ENCODE measurements around the gene STUM.
"Not testable (repeated sequence)": the region's sequence is repeated elsewhere in the genome, so short reads cannot be mapped to it uniquely, and the experiment has no call there.

The STUM gene, protein sequence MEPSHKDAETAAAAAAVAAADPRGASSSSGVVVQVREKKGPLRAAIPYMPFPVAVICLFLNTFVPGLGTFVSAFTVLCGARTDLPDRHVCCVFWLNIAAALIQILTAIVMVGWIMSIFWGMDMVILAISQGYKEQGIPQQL

DNA sequence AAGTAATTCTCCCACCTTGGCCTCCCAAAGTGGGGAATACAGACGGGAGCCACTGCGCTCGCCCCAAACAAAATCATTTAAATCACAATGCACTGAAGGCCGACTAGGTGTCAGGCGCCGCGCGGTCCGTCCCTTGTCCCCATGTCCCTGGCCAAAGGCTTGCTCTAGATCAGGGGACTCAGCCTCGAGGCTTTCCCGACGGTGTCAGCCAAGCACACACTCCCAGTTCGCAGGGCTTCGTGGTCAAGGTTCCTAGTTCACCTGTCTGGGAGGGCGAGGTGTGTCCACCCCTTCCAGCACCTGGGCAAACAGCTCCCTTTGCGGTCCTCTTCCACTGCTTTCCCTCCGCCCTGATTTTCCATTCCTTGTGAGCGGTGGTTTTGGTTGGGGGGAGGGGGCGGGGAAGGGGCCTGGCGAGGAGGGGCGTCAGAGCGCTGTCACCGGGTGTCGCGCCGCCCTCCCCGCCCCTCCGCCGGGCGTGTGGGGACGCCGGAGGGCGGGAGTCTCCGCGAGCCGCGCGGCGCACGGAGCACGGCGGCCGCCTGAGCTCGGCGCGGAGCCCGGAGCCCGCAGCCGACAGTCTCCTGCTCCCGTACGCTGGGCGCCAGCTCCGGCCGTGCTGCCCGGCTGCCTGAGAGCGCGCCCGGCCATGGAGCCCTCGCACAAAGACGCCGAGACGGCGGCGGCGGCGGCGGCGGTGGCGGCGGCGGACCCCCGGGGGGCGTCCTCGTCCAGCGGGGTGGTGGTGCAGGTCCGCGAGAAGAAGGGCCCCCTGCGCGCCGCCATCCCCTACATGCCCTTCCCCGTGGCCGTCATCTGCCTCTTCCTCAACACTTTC lies at the start of gene STUM:
Gene STUM (plus strand): TSS at position 509 of the 838 bp plus-strand sequence. CDS start 141 bp downstream, at position 650.
- DNase-seq (ENCODE audit: extremely low read depth, low read depth), result no peak
- no peak for TF ChIP-seq CTCF (IDR thresholded peaks at IDR 0.05; ENCODE audit: low read depth, low read length, missing control alignments)
- H3K4me3 ChIP-seq (replicated peaks; ENCODE audit: low read depth, low read length), result no peak within 1 kb of the TSS

DNA sequence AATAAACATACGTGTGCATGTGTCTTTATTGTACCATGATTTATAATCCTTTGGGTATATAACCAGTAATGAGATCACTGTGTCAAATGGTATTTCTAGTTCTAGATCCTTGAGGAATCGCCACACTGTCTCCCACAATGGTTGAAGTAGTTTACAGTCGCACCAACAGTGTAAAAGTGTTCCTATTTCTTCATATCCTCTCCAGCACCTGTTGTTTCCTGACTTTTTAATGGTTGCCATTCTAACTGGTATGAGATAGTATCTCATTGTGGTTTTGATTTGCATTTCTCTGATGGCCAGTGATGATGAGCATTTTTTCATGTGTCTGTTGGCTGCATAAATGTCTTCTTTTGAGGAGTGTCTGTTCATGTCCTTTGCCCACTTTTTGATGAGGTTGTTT lies 48.9 kb upstream of the STUM start:
- H3K4me3 ChIP-seq (replicated peaks; ENCODE audit: low read depth, low read length); DNase-seq (ENCODE audit: extremely low read depth, low read depth): not testable (repeated sequence)

DNA sequence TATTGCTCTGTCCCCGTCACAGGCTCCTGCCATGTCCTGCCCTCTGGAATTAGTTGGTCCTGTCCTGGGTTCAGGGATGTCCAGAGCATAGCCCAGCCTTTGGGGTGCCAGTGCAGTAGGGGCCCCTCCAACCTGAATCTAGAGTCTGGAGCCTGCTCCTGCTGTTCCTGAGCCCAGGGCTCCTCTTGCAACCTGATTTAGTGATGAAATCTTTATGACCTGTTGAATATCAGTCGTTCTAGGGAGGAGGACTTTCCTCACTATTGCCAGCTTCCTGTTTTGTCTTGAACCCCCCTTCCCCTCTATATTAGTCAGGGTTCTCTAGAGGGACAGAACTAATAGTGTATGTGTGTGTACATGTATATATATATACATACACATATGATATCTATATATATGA lies 42.5 kb upstream of the STUM start:
- TF ChIP-seq CTCF (IDR thresholded peaks at IDR 0.05; ENCODE audit: low read depth, low read length, missing control alignments), result no peak
- DNase-seq (ENCODE audit: extremely low read depth, low read depth), result no peak
- H3K4me3 ChIP-seq (replicated peaks; ENCODE audit: low read depth, low read length), result no peak overlapping the region

GRCh38 chr1:226506921-226507320 lies 41.6 kb upstream of the STUM start:
- no peak for DNase-seq (ENCODE audit: extremely low read depth, low read depth)
- no peak for TF ChIP-seq CTCF (IDR thresholded peaks at IDR 0.05; ENCODE audit: low read depth, low read length, missing control alignments)
- no peak overlapping the region for H3K4me3 ChIP-seq (replicated peaks; ENCODE audit: low read depth, low read length)

DNA sequence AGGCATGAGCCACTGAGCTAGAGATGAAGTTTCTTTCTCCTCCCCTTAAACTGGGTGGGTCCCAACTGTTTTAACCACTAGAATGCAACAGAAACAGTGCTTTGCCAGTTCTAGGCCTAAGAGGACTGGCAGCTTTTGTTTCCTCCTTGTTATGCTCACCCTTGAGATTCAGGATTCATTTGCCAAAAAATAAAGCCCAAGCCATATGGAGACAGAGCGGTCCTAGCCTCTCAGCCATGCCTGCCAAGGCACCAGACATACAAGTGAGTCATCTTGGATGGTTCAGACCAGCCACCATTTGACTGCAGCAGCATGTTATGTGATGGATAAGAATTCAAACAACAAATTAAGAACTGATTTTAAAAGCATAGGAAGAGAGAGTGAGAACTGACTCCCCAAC lies 38.1 kb upstream of the STUM start:
- DNase-seq (ENCODE audit: extremely low read depth, low read depth), result peak; percentile 1
- no peak overlapping the region for H3K4me3 ChIP-seq (replicated peaks; ENCODE audit: low read depth, low read length)
- TF ChIP-seq CTCF (IDR thresholded peaks at IDR 0.05; ENCODE audit: low read depth, low read length, missing control alignments), result no peak

GRCh38 chr1:226511296-226511695 lies 37.3 kb upstream of the STUM start:
- no peak overlapping the region for H3K4me3 ChIP-seq (replicated peaks; ENCODE audit: low read depth, low read length)
- no peak for DNase-seq (ENCODE audit: extremely low read depth, low read depth)
- no peak for TF ChIP-seq CTCF (IDR thresholded peaks at IDR 0.05; ENCODE audit: low read depth, low read length, missing control alignments)

DNA sequence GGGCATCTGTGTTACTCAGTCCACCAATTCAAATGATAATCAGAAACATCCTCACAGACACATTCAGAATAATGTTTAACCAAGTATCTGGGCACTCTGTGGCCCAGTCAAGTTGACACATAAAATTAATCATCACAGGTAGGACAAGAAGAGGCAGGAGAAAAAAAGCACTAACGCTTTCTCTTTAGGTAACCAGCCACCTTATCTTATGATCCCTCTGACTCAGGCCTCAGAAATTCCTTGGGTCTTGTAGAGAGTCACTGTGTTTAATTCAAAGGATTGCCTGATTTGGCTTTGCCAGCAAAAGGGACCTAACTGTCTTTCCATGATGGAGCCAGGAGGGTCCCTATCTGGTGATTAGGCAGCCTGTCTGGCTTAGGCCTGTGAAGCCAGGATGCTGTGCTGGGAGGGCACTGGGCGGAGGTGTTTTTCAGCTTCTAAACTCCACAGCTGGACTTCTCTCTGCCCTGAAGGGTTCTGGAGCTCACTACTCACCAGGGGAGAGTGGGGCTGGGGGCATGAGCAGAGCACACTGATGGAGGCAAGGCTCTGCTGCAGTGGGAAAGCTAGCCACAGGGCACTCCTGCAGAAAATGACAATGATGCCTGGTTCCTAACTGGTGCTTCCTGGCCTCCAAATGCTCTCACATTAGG lies 36.4 kb upstream of the STUM start:
- no peak for TF ChIP-seq CTCF (IDR thresholded peaks at IDR 0.05; ENCODE audit: low read depth, low read length, missing control alignments)
- no peak overlapping the region for H3K4me3 ChIP-seq (replicated peaks; ENCODE audit: low read depth, low read length)
- no peak for DNase-seq (ENCODE audit: extremely low read depth, low read depth)

All from HFF-Myc (cell line).